Hepatocyte (in vitro differentiated cells): ENCODE data around the gene KCTD18. TPM values are rescaled to one million over a fixed set of nuclear protein-coding genes. Genes with fewer than 3 reads are reported as not detected.

ENCODE experiments used
- DNase-seq: peaks from one replicate; pipeline ENCODE4 v3.0.0-alpha.2; 2016; ENCODE audit warnings: low spot score
- H2AFZ ChIP-seq: fragments of 200-600 bp; sonication (generic); 2 replicates; pipeline ENCODE4 v1.6.0; 2016; ENCODE audit warnings: antibody characterized with exemption, mild to moderate bottlenecking
- H3K27ac ChIP-seq: fragments of 200-600 bp; sonication (generic); 2 replicates; pipeline ENCODE4 v1.5.1; 2016; ENCODE audit warnings: mild to moderate bottlenecking
- H3K27me3 ChIP-seq: fragments of 200-600 bp; sonication (generic); 2 replicates; pipeline ENCODE4 v1.6.1; 2016
- H3K36me3 ChIP-seq: fragments of 200-600 bp; sonication (generic); replicated peaks from 2 replicates; pipeline ENCODE4 v1.5.1; 2016; ENCODE audit warnings: low read depth; ENCODE audit not compliant: insufficient read depth
- H3K4me1 ChIP-seq: fragments of 200-600 bp; sonication (generic); 2 replicates; pipeline ENCODE4 v1.5.1; 2016; ENCODE audit warnings: mild to moderate bottlenecking, moderate library complexity; ENCODE audit not compliant: insufficient read depth
- H3K4me2 ChIP-seq: fragments of 200-600 bp; sonication (generic); 2 replicates; pipeline ENCODE4 v1.6.0; 2016
- H3K4me3 ChIP-seq: fragments of 200-600 bp; sonication (generic); 2 replicates; pipeline ENCODE4 v1.5.1; 2016; ENCODE audit warnings: mild to moderate bottlenecking
- H3K79me2 ChIP-seq: fragments of 200-600 bp; sonication (generic); 2 replicates; pipeline ENCODE4 v1.6.0; 2017; ENCODE audit warnings: mild to moderate bottlenecking
- H3K9me2 ChIP-seq: fragments of 200-600 bp; sonication (generic); replicated peaks from 2 replicates; pipeline ENCODE4 v1.6.0; 2017; ENCODE audit warnings: mild to moderate bottlenecking; ENCODE audit not compliant: insufficient read depth
- H3K9me3 ChIP-seq: fragments of 200-600 bp; sonication (generic); 2 replicates; pipeline ENCODE4 v1.5.1; 2016; ENCODE audit warnings: low read depth, mild to moderate bottlenecking
- H4K20me1 ChIP-seq: fragments of 200-600 bp; sonication (generic); 2 replicates; pipeline ENCODE4 v1.6.0; 2016; ENCODE audit warnings: mild to moderate bottlenecking; ENCODE audit not compliant: insufficient read depth, poor library complexity, severe bottlenecking
- EZH2 ChIP-seq: fragments of 200-600 bp; sonication (generic); IDR thresholded peaks from 2 replicates; pipeline ENCODE4 v1.6.1; 2016; ENCODE audit warnings: antibody characterized with exemption, mild to moderate bottlenecking, borderline replicate concordance
- EZH2phosphoT487 ChIP-seq: fragments of 200-600 bp; sonication (generic); IDR thresholded peaks from one replicate; pipeline ENCODE4 v1.6.1; 2018; ENCODE audit warnings: antibody characterized with exemption, mild to moderate bottlenecking, low read depth, moderate library complexity; ENCODE audit not compliant: unreplicated experiment, severe bottlenecking
- WGBS: methylation state at CpG from one replicate; pipeline ENCODE4 v1.1.6; 2016; ENCODE audit warnings: low lambda C conversion rate; ENCODE audit errors: missing lambda C conversion rate; 5-methylcytosine and 5-hydroxymethylcytosine counted together
- polyA plus RNA-seq: library from polyadenylated mRNA; unstranded; fragments of >200 nt; fragmentation: Nextera tagmentation; extraction: Ambion mirVana; gene quantifications from 2 replicates; pipeline ENCODE4 v1.2.1, GENCODE V29; 2016
- total RNA-seq: library from RNA; depleted of rRNA; stranded (reverse); fragments of >200 nt; gene quantifications from 2 replicates; pipeline ENCODE4 v1.2.3, GENCODE V29; 2014
- TF ChIP-seq, protein P1 (sequence below): fragments of 200-600 bp; sonication (generic); IDR thresholded peaks from 2 replicates; pipeline ENCODE4 v1.5.1; 2016; ENCODE audit warnings: antibody characterized with exemption, mild to moderate bottlenecking; ENCODE audit not compliant: poor library complexity

The KCTD18 gene
- total and polyA plus RNA-seq, 2 experiments from 2014 or later = 12.7 to 13.4 TPM

DNA sequence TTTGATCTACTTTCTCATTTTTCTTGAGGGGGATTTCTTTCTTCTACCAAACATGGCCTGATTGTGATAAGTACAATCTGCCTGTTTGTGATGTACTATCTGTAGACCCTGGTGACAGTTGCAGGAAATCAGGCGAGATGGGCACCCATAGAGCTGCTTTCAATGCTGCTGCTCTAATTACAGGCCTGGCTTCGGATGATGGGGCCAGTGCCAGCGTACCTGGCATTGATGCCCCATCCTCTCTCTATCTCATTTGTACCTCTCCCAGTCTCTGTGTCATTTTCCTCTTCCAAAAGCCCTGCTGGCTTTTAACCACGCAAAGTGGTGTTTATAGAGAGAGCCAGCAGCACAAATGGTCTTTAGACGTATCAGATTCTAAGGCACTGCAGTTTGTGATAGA, 69.9 kb downstream of the KCTD18 start:
- Histone ChIP-seq H3K4me1 (no peaks in the 10 kb centered on the region), H3K9me3 (no peaks in the 10 kb centered on the region), H3K79me2 (peaks cover 4% of the 10 kb centered on the region), H3K27ac (no peak overlapping the region), H4K20me1 (no peaks in the 10 kb centered on the region), H3K36me3 (no peaks in the 10 kb centered on the region), H2AFZ (no peak overlapping the region), H3K9me2 (no peaks in the 10 kb centered on the region), H3K4me3 (no peak overlapping the region), H3K4me2 (no peak overlapping the region), H3K27me3 (no peaks in the 10 kb centered on the region)
- DNase-seq = no peak
- 97% methylated on average over 5 of the region's 5 CpGs for WGBS
- TF ChIP-seq, protein P1, sequence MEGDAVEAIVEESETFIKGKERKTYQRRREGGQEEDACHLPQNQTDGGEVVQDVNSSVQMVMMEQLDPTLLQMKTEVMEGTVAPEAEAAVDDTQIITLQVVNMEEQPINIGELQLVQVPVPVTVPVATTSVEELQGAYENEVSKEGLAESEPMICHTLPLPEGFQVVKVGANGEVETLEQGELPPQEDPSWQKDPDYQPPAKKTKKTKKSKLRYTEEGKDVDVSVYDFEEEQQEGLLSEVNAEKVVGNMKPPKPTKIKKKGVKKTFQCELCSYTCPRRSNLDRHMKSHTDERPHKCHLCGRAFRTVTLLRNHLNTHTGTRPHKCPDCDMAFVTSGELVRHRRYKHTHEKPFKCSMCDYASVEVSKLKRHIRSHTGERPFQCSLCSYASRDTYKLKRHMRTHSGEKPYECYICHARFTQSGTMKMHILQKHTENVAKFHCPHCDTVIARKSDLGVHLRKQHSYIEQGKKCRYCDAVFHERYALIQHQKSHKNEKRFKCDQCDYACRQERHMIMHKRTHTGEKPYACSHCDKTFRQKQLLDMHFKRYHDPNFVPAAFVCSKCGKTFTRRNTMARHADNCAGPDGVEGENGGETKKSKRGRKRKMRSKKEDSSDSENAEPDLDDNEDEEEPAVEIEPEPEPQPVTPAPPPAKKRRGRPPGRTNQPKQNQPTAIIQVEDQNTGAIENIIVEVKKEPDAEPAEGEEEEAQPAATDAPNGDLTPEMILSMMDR = no peak
- TF ChIP-seq EZH2phosphoT487 (no peak), EZH2 (no peak)

Other genes with a start within 250 kb of the KCTD18 start
- 159 and 173 TPM in 2 replicates for gene SPATS2L, start 203.4 kb downstream of the KCTD18 start, total RNA-seq
- gene SPATS2L, start 203.4 kb downstream of the KCTD18 start, polyA plus RNA-seq = 202 and 239 TPM in 2 replicates
- 4.2 and 5.6 TPM in 2 replicates for gene SGO2, start 16.1 kb upstream of the KCTD18 start, total RNA-seq
- gene SGO2, start 16.1 kb upstream of the KCTD18 start, polyA plus RNA-seq = 4.9 and 7.0 TPM in 2 replicates
- 7.4 and 7.7 TPM in 2 replicates for gene AOX1, start 75.9 kb upstream of the KCTD18 start, total RNA-seq
- 4.7 and 5.6 TPM in 2 replicates for gene AOX1, start 75.9 kb upstream of the KCTD18 start, polyA plus RNA-seq